Measurements from ENCODE around the gene SPP1. TPM values are rescaled to one million over a fixed set of nuclear protein-coding genes. Genes with fewer than 3 reads are reported as not detected.
"Not testable (repeated sequence)": the region's sequence is repeated elsewhere in the genome, so short reads cannot be mapped to it uniquely, and the experiment has no call there.

The SPP1 gene
- polyA plus RNA-seq, 1 of the 3 experiments (the other 2 are of a cell fraction): 0.82 TPM

- 29% methylated on average over 2 of the region's 2 CpGs for WGBS (ENCODE audit: low lambda C conversion rate)
Observed at GRCh38 chr4:87939978-87940690, 35.4 kb upstream of the SPP1 start.

GRCh38 chr4:87940809-87941208, 34.7 kb upstream of the SPP1 start:
- H4K20me1 ChIP-seq (ENCODE audit: insufficient read depth); H3K4me2 ChIP-seq; H3K4me3 ChIP-seq (ENCODE audit: low read depth in 2 of 2, low read length in 1 of 2); H3K27me3 ChIP-seq (ENCODE audit: insufficient read depth); CTCF ChIA-PET; POLR2A ChIA-PET; H3K4me1 ChIP-seq (ENCODE audit: control insufficient read depth in 1 of 2, insufficient read depth in 2 of 2, low read depth in 1 of 2, low read length in 1 of 2); H3K79me2 ChIP-seq (ENCODE audit: insufficient read depth); H3F3A ChIP-seq (replicated peaks; ENCODE audit: insufficient read depth); H3K9me2 ChIP-seq; H3K36me3 ChIP-seq (replicated peaks in 1 of 2; ENCODE audit: control insufficient read depth in 1 of 2, insufficient read depth in 2 of 2, low read length in 1 of 2); H3K9ac ChIP-seq; DNase-seq; H2AFZ ChIP-seq (ENCODE audit: low read depth); H3K27ac ChIP-seq (ENCODE audit: low read depth in 2 of 2, low read length in 1 of 2); H3K9me3 ChIP-seq: not testable (repeated sequence)
- 54% methylated on average over 2 of the region's 2 CpGs for WGBS (ENCODE audit: low lambda C conversion rate)

More at GRCh38 chr4:87939978-87940690, 35.4 kb upstream of the SPP1 start:
- H3K79me2 ChIP-seq (ENCODE audit: insufficient read depth): no peaks in the 10 kb centered on the region
- DNase-seq: no peak
- no peak for TF ChIP-seq REST (IDR thresholded peaks at IDR 0.05; ENCODE audit: low read depth, low read length)
- H3K4me2 ChIP-seq: no peak overlapping the region
- ChIA-PET POLR2A (no interaction called here), CTCF (no interaction called here)
- H3K9me3 ChIP-seq: no peaks in the 10 kb centered on the region
- no peak overlapping the region for H3K27ac ChIP-seq (ENCODE audit: low read depth in 2 of 2, low read length in 1 of 2)
- H3K4me1 ChIP-seq (ENCODE audit: control insufficient read depth in 1 of 2, insufficient read depth in 2 of 2, low read depth in 1 of 2, low read length in 1 of 2): no peaks in the 10 kb centered on the region
- H3K27me3 ChIP-seq (ENCODE audit: insufficient read depth): no peaks in the 10 kb centered on the region
- H3K36me3 ChIP-seq (replicated peaks in 1 of 2; ENCODE audit: control insufficient read depth in 1 of 2, insufficient read depth in 2 of 2, low read length in 1 of 2): no peaks in the 10 kb centered on the region
- no peak overlapping the region for H3K4me3 ChIP-seq (ENCODE audit: low read depth in 2 of 2, low read length in 1 of 2)
- H3K9ac ChIP-seq: no peak overlapping the region
- H2AFZ ChIP-seq (ENCODE audit: low read depth): no peak overlapping the region
- no peaks in the 10 kb centered on the region for H3K9me2 ChIP-seq
- H3F3A ChIP-seq (replicated peaks; ENCODE audit: insufficient read depth): no peaks in the 10 kb centered on the region
- no peaks in the 10 kb centered on the region for H4K20me1 ChIP-seq (ENCODE audit: insufficient read depth)

DNA sequence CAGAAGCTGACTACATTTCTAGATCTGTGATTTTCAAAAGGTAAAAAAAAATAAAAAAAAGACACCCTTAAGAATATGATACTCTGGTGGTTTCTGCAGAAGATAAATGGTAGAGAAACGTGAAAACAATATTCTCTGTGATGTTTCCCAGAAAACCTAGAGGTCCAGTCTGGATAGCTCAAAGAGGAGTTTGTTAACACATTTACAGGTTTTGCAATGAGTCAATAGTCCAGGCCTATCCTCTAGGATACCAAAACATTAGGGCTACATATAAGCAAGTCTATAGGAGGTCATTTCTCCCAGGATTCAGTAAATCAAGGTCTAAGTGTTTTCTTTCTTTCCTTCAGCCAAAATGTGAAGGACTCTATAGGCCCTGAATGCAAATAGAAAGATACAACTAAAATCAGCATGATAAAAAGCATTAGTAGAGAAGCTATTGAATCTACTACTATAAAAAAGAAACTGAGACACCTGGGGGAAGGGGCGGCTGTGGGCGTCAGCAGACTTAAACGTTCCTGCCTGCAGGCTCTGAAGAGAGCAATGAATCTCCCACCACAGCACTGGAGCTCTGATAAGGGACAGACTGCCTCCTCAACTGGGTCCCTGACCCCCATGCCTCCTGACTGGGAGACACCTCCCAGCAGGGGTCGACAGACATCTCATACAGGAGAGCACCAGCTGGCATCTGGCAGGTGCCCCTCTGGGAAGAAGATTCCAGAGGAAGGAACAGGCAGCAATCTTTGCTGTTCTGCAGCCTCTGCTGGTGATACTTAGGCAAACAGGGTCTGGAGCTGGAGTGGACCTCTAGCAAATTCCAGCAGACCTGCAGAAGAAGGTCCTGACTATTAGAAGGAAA, 33.7 kb upstream of the SPP1 start:
- Histone ChIP-seq H3K27ac (ENCODE audit: low read depth in 2 of 2, low read length in 1 of 2) (no peak overlapping the region), H3K36me3 (replicated peaks in 1 of 2; ENCODE audit: control insufficient read depth in 1 of 2, insufficient read depth in 2 of 2, low read length in 1 of 2) (no peaks in the 10 kb centered on the region), H4K20me1 (ENCODE audit: insufficient read depth) (no peaks in the 10 kb centered on the region), H3K9me2 (no peaks in the 10 kb centered on the region), H3K4me2 (no peak overlapping the region), H3K4me1 (ENCODE audit: control insufficient read depth in 1 of 2, insufficient read depth in 2 of 2, low read depth in 1 of 2, low read length in 1 of 2) (no peaks in the 10 kb centered on the region), H3K4me3 (ENCODE audit: low read depth in 2 of 2, low read length in 1 of 2) (no peak overlapping the region), H3K79me2 (ENCODE audit: insufficient read depth) (no peaks in the 10 kb centered on the region), H3K27me3 (ENCODE audit: insufficient read depth) (no peaks in the 10 kb centered on the region), H3F3A (replicated peaks; ENCODE audit: insufficient read depth) (no peaks in the 10 kb centered on the region), H3K9ac (no peak overlapping the region), H3K9me3 (no peaks in the 10 kb centered on the region), H2AFZ (ENCODE audit: low read depth) (no peak overlapping the region)
- ChIA-PET POLR2A (no interaction called here), CTCF (interaction anchor here (1.0 to 1.3 kb wide), 2 partner anchors 44 to 91 kb away, joined by 3 to 4 read pairs; no protein-coding TSS in a partner anchor)
- TF ChIP-seq, protein P1, sequence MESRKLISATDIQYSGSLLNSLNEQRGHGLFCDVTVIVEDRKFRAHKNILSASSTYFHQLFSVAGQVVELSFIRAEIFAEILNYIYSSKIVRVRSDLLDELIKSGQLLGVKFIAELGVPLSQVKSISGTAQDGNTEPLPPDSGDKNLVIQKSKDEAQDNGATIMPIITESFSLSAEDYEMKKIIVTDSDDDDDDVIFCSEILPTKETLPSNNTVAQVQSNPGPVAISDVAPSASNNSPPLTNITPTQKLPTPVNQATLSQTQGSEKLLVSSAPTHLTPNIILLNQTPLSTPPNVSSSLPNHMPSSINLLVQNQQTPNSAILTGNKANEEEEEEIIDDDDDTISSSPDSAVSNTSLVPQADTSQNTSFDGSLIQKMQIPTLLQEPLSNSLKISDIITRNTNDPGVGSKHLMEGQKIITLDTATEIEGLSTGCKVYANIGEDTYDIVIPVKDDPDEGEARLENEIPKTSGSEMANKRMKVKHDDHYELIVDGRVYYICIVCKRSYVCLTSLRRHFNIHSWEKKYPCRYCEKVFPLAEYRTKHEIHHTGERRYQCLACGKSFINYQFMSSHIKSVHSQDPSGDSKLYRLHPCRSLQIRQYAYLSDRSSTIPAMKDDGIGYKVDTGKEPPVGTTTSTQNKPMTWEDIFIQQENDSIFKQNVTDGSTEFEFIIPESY (IDR thresholded peaks at IDR 0.05; ENCODE audit: borderline replicate concordance, low read depth): no peak
- no peak for TF ChIP-seq USF2 (IDR thresholded peaks at IDR 0.05; ENCODE audit: borderline replicate concordance, low read depth, low read length)
- no peak for TF ChIP-seq TCF12 (IDR thresholded peaks at IDR 0.05)
- TF ChIP-seq JUND (IDR thresholded peaks at IDR 0.05): no peak
- TF ChIP-seq EP300 (IDR thresholded peaks at IDR 0.05; ENCODE audit: borderline replicate concordance in 1 of 2, low read depth in 1 of 2, low read length in 1 of 2): no peak
- no peak for TF ChIP-seq SIN3A (IDR thresholded peaks at IDR 0.05; ENCODE audit: borderline replicate concordance, low read depth, low read length)
- no peak for TF ChIP-seq RCOR1 (IDR thresholded peaks at IDR 0.05; ENCODE audit: low read length)
- no peak for DNase-seq
- WGBS (ENCODE audit: low lambda C conversion rate): 68% methylated on average over 4 of the region's 5 CpGs

Data from SK-N-SH (cell line).